Natural killer cell treated with Interleukin-12 subunit alpha and Interleukin-12 subunit beta and Interleukin-15 and Interleukin-18, amount 100 ng/mL, for 72 hours (primary cell): Measurements from ENCODE around the gene DBNDD2. TPM values are rescaled to one million over a fixed set of nuclear protein-coding genes. Genes with fewer than 3 reads are reported as not detected.

Experiments
- ATAC-seq, 2 donors: fragments of 150-1000 bp; cut with Tn5 transposase in 1 of 2; sonication (Bioruptor Pico), chemical (Tn5 transposase) in 1 of 2; 2 replicates each; pipeline ENCODE4 v1.10.0; 2021
- DNase-seq: peaks from one replicate; pipeline ENCODE4 v3.0.0; 2022; ENCODE audit warnings: low spot score
- H3K27ac Mint-ChIP-seq, 2 donors: 1 replicate in 1 of 2; 2 replicates in 1 of 2; pipeline ENCODE4 v1.8.0; 2022; ENCODE audit warnings: mixed read lengths in 2 of 2, mild to moderate bottlenecking in 1 of 2, moderate library complexity in 1 of 2
- H3K27me3 Mint-ChIP-seq, 2 donors: 1 replicate in 1 of 2; 2 replicates in 1 of 2; pipeline ENCODE4 v1.8.0; 2022; ENCODE audit warnings: mixed read lengths in 2 of 2
- H3K36me3 Mint-ChIP-seq: one replicate; pipeline ENCODE4 v1.8.0; 2022; ENCODE audit warnings: mixed read lengths
- H3K4me1 Mint-ChIP-seq, 2 donors: 1 replicate in 1 of 2; 2 replicates in 1 of 2; pipeline ENCODE4 v1.8.0; 2022; ENCODE audit warnings: low read depth in 2 of 2, mixed read lengths in 2 of 2, mild to moderate bottlenecking in 1 of 2
- H3K4me3 Mint-ChIP-seq: one replicate; pipeline ENCODE4 v1.8.0; 2022; ENCODE audit warnings: mixed read lengths
- H3K9me3 Mint-ChIP-seq: 2 replicates; pipeline ENCODE4 v1.8.0; 2022; ENCODE audit warnings: mixed read lengths
- total RNA-seq, 2 donors: library from RNA; stranded (reverse); gene quantifications; one replicate each; pipeline ENCODE4 v1.2.3, GENCODE V29; 2022

Gene DBNDD2
- total RNA-seq, 2 donors from 2014 or later: 6.1 to 6.4 TPM

DNA sequence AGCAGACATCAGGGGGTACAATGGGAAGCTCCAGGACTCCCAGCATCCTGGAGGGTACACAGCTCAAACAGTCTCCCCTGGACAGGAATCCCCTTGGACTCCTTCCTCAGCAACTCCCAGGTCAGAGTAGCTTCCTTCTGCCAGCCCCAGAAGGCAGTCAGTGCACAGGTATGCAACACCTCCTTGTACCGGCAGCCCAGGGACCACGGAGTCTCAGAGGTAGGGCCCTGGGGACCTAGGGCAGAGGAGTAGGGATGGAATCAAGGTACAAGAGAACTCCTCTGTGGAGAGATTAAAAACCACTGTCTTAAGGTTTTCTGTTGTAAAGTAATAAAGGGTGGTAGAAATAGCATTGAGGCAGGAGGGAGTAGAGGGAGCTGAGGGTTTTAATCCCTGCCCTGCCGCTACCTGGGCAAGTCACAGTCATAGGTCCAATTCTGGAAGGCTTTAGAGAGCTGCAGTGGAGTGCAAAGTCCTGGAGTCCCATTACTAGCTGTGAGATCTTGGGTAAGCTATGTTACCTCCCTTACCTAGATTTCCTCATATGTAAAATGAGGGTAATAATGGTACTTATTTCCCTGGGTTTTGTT lies 37.4 kb upstream of the DBNDD2 start:
- DNase-seq (no peak), ATAC-seq (no peak)
- H3K27me3 Mint-ChIP-seq: no peaks in the 10 kb centered on the region
- no peaks in the 10 kb centered on the region for H3K9me3 Mint-ChIP-seq
- H3K36me3 Mint-ChIP-seq: peaks cover 7% of the 10 kb centered on the region
- H3K27ac Mint-ChIP-seq: no peak overlapping the region
- H3K4me3 Mint-ChIP-seq: no peak overlapping the region
- H3K4me1 Mint-ChIP-seq: peaks cover 45 to 46% of the 10 kb centered on the region in 2 donors

DNA sequence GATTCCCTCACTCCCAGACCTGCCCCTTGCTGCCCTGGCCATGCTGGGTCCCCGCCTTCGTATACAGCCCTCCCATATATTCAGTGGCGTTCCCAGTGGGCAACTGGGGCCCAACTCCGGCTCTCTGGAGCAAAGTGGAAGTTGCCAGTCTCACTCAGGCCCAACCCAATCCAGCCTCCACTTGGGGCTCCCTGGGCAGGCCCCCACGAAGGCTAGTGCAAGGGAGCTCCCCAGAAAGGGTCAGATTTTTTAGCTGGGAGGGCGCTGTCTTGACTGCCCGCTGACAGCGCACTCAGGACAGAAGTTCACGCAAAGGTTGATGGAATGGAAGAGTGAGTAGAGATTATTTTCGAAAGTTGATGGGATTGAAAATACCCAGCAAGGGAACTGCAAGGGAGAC lies 35.8 kb upstream of the DBNDD2 start:
- peaks cover 3% of the 10 kb centered on the region for H3K36me3 Mint-ChIP-seq
- no peak for ATAC-seq
- H3K4me1 Mint-ChIP-seq: peaks cover 36 to 39% of the 10 kb centered on the region in 2 donors
- no peak for DNase-seq
- no peaks in the 10 kb centered on the region for H3K9me3 Mint-ChIP-seq
- no peaks in the 10 kb centered on the region for H3K27me3 Mint-ChIP-seq
- H3K4me3 Mint-ChIP-seq: peak overlapping the region; percentile 77
- peak overlapping the region in 1 of 2 donors; percentile 71 for H3K27ac Mint-ChIP-seq

DNA sequence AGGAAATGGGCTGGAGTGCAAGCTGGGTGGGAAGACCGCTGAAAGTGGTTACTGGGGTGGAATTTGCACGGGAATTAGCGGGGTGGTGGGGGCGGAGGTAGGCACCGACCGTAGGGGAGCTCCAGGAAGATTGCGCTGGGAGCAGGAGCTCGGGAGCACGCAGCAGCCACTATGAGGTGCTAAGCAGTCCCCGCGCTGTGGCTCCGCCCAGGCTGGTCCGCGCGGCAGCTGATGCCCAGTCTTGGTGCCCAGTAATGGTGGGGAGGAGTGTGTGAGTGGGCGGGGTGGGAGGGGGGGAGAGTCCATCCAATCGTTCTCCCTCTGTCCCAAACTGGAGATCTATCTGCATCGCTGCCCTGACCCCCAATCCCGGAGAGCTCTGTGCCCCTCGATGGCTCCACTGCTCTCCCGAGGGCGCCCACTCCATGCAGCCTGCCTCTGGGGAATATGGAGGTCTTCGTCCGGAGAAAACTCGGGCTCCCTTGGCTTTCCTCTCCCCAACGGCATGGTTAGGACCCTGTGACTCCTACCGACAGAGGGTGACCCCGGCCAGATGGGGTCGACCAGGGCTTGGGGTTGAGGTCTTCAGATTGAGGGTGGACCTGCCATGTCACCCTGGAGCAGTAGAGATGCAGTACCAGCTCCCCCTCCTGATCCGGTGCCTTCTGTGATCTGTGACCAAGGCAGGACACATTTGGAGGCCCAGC lies 35.3 kb upstream of the DBNDD2 start:
- H3K27ac Mint-ChIP-seq: peak overlapping the region; percentile 76 to 82
- ATAC-seq (no peak), DNase-seq (no peak)
- peak overlapping the region; percentile 83 for H3K4me3 Mint-ChIP-seq
- H3K36me3 Mint-ChIP-seq: no peaks in the 10 kb centered on the region
- no peaks in the 10 kb centered on the region for H3K27me3 Mint-ChIP-seq
- no peaks in the 10 kb centered on the region for H3K9me3 Mint-ChIP-seq
- peaks cover 32 to 34% of the 10 kb centered on the region in 2 donors for H3K4me1 Mint-ChIP-seq

DNA sequence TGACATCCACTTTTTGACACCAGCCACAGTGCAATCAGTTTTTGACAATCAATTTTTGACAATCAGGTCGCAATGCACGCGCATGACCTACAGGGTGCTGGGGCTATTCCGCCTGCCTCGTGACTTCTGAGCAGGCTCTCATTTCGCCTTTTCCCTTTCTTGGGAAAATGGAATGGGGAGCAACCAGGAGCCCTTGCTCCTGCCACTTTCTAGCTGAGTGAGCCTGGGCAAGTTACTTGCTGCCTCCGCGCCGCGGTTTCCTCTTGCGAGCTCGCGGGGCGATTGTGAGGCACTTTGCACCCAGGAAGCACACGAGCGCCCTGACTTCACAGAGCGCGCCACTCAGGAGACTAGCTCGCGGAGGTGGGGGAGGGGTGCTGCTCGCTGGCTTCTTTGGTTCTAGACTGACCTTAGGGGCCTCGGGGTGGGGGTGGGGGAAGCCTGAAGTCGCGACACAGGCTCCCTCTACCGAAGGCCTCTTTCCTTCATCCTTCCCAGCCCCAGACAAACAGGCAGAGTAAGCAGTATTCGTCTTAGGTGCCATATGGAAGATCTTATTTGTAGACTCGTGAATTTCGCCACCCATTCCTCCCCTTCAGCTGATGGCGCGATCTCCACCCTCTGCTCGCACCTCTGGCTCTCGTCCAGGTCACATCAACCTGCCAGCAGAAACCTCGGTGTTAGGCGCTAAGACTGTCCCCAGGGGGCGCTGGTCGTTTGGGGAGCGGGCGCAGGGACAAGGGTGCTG lies 34.6 kb upstream of the DBNDD2 start:
- peak; percentile 86 for DNase-seq
- Mint-ChIP-seq H3K9me3 (no peaks in the 10 kb centered on the region), H3K27ac (peak overlapping the region; percentile 76 to 82), H3K27me3 (no peaks in the 10 kb centered on the region), H3K4me3 (peak overlapping the region; percentile 83), H3K4me1 (peaks cover 25 to 26% of the 10 kb centered on the region in 2 donors), H3K36me3 (no peaks in the 10 kb centered on the region)
- ATAC-seq: peak; percentile 90 to 91

DNA sequence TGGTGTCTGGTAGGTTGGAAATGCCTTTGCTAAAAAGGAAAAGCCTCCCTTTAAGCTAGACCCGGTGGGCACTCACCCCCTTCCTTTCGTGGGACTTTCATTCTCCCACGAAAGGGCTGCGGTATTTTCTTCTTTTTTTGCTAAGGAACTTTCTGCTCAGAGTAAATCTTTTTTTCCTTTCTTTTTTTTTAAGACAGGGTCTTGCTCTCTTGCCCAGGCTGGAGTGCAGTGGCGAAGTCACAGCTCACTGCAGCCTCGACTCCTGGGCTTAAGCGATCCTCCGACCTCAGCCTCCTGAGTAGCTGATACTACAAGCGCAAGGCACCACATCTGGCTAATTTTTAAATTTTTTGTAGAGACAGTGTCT lies 34.0 kb upstream of the DBNDD2 start:
- no peaks in the 10 kb centered on the region for H3K9me3 Mint-ChIP-seq
- peak overlapping the region; percentile 76 to 82 for H3K27ac Mint-ChIP-seq
- H3K36me3 Mint-ChIP-seq: no peaks in the 10 kb centered on the region
- DNase-seq (no peak), ATAC-seq (no peak)
- peak overlapping the region; percentile 83 for H3K4me3 Mint-ChIP-seq
- H3K4me1 Mint-ChIP-seq: peaks cover 20 to 21% of the 10 kb centered on the region in 2 donors
- H3K27me3 Mint-ChIP-seq: no peaks in the 10 kb centered on the region

DNA sequence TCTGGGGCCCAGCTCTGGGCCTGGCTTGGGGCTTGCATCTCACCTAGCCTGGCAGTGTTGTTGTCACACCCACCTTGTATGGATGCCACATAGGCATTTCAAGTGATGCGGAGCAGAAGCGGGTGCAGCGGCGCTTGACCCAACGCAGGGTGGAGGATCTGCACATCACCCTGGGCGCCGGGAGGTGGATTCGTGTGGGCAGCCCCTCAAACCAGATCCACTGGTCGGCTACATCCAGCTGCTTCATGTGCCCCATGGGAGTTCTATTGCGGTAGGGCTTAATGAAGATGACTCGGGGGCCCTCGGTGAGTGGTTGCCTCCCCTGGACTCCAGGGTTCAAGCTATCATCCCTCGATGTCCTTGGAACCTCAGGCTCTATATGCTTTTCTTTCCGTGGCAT lies 33.1 kb upstream of the DBNDD2 start:
- DNase-seq: no peak
- Mint-ChIP-seq H3K27me3 (no peaks in the 10 kb centered on the region), H3K36me3 (no peaks in the 10 kb centered on the region), H3K9me3 (no peaks in the 10 kb centered on the region), H3K27ac (peak overlapping the region in 1 of 2 donors; percentile 82), H3K4me1 (peaks cover 20 to 21% of the 10 kb centered on the region in 2 donors), H3K4me3 (no peak overlapping the region)
- ATAC-seq: no peak

DNA sequence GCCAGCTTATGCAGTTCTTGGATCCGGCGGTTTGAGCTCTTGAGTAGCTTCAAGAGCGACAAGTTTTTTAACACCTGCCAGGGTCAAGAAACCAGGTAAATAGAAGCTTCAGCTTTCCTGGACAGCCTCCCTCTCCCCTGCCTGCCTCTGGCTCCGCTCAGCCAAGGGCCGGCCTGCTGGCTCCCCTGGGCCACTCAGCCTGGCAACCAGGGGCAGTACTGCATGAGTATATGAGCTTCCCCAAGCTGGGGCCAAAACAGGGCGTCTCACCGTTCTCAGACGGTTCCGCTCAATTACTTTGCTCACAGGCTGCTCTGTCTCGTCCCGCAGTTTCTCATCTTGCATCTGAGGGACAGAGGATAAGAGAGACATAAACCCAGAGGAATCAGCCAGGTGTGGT lies 30.8 kb upstream of the DBNDD2 start:
- Mint-ChIP-seq H3K27me3 (no peaks in the 10 kb centered on the region), H3K27ac (no peak overlapping the region), H3K36me3 (no peaks in the 10 kb centered on the region), H3K9me3 (no peaks in the 10 kb centered on the region), H3K4me3 (no peak overlapping the region), H3K4me1 (peaks cover 14 to 19% of the 10 kb centered on the region in 2 donors)
- DNase-seq (no peak), ATAC-seq (no peak)

DNA sequence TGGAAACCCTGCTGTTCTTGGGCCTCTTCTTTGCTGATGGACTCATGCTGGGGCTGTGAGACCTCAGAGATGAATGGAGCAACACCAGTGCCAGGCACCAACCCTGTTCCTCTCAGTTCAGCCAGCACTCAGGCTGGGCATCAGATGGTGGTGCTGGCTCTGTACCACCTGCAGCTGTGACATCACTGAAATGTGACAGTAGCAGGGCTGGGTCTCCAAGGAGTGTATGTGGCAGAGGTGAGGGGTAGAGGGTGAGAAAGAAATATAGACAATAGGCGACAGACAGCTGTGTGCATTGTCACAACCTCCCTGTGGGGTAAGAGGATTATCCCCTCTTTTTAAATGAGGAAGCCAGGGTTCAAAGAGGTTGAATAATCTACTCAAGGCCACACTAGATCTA lies 29.9 kb upstream of the DBNDD2 start, which contains the start of gene TP53TG5:
TSS of gene TP53TG5 (minus strand) at position 135 of the 400 bp plus-strand sequence. CDS start at position 46, 89 bp downstream.
- H3K27me3 Mint-ChIP-seq: no peaks in the 10 kb centered on the region
- H3K27ac Mint-ChIP-seq: no peak within 1 kb of the TSS
- H3K4me1 Mint-ChIP-seq: peaks cover 10 to 14% of the 10 kb centered on the region in 2 donors
- no peaks in the 10 kb centered on the region for H3K9me3 Mint-ChIP-seq
- no peaks in the 10 kb centered on the region for H3K36me3 Mint-ChIP-seq
- no peak within 1 kb of the TSS for H3K4me3 Mint-ChIP-seq
- no peak for ATAC-seq
- DNase-seq: no peak

DNA sequence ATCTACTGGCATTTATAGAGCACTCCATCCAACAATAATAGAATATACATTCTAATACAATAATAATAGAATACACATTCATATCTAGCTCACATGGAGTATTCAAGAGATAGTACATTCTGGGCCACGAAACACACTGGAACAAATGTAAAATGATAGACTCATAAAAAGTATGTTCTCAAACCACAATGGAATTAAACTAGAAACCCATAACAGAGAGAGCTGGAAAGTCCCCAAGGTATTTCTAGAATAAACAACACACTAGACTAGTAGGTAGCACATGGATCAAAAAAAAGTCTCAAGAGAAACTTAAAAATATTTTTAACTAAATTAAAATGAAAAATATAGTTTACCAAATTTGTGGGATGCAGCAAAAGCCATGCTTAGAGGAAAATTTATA lies 20.8 kb upstream of the DBNDD2 start:
- Mint-ChIP-seq H3K36me3 (no peaks in the 10 kb centered on the region), H3K4me3 (no peak overlapping the region), H3K9me3 (no peaks in the 10 kb centered on the region), H3K27me3 (no peaks in the 10 kb centered on the region), H3K27ac (no peak overlapping the region), H3K4me1 (peaks cover 0 to 3% of the 10 kb centered on the region in 2 donors)
- ATAC-seq (no peak), DNase-seq (no peak)

DNA sequence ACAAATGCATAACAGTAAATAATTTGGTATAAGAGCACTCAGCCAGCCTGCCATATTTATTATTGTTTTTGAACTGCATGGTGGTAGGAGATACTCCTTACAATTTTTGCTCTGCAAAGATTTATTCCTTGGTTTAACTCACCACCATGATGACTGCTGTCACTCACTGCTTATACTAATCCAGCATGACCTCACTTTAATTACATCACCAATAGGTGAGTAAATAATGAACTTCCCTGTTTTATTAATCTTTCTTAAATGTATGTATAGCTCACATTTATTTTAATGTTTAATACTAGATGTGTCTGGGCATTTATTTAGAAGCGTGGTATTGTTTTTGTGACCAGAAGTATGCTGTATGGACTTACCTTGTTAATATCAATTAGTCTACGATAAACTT lies 17.2 kb upstream of the DBNDD2 start:
- Mint-ChIP-seq H3K27me3 (no peaks in the 10 kb centered on the region), H3K4me1 (peaks cover 0 to 3% of the 10 kb centered on the region in 2 donors), H3K4me3 (no peak overlapping the region), H3K36me3 (no peaks in the 10 kb centered on the region), H3K9me3 (no peaks in the 10 kb centered on the region), H3K27ac (no peak overlapping the region)
- ATAC-seq (no peak), DNase-seq (no peak)

DNA sequence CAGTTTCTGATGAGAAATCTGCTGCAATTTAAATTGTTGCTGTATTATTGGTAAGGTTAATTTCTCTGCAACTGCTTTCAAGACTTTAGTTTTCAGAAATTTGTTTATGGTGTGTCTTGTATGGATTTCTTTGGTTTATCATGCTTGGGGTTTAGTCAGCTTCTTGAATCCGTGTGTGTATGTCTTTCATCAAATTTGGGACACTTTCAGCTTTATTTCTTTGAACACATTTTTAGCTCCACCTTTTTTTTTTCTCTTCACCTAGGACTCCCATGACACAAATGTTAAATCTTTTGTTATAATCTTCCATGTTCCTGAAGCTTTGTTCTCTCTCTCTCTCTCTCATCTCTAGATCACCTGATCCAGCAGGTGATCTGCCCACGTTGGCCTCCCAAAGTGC lies 16.5 kb upstream of the DBNDD2 start:
- Mint-ChIP-seq H3K36me3 (no peaks in the 10 kb centered on the region), H3K9me3 (no peaks in the 10 kb centered on the region), H3K27ac (no peak overlapping the region), H3K4me1 (peaks cover 0 to 3% of the 10 kb centered on the region in 2 donors), H3K4me3 (no peak overlapping the region), H3K27me3 (no peaks in the 10 kb centered on the region)
- DNase-seq (no peak), ATAC-seq (no peak)

DNA sequence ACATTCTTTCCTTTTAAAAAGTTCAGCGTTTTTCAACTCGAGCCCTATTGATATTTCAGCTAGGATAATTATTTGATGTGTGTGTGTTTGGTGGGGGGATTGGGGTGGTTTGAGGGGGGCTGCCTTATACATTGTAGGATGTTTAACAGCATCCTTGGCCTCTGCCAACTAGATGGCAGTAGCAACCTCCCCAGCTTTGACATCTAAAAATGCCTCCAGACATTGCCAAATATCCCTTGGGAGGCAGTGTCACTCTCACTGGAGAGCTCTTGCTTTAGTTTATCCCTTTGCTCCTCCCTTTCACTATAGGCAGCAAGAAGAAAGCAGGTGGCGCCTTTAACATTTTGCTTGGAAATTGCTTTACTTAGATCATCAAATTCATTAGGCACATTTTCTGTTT lies 15.4 kb upstream of the DBNDD2 start:
- ATAC-seq: no peak
- Mint-ChIP-seq H3K27me3 (no peaks in the 10 kb centered on the region), H3K36me3 (no peaks in the 10 kb centered on the region), H3K4me3 (no peak overlapping the region), H3K4me1 (peaks cover 0 to 3% of the 10 kb centered on the region in 2 donors), H3K9me3 (no peaks in the 10 kb centered on the region), H3K27ac (no peak overlapping the region)
- DNase-seq: no peak

DNA sequence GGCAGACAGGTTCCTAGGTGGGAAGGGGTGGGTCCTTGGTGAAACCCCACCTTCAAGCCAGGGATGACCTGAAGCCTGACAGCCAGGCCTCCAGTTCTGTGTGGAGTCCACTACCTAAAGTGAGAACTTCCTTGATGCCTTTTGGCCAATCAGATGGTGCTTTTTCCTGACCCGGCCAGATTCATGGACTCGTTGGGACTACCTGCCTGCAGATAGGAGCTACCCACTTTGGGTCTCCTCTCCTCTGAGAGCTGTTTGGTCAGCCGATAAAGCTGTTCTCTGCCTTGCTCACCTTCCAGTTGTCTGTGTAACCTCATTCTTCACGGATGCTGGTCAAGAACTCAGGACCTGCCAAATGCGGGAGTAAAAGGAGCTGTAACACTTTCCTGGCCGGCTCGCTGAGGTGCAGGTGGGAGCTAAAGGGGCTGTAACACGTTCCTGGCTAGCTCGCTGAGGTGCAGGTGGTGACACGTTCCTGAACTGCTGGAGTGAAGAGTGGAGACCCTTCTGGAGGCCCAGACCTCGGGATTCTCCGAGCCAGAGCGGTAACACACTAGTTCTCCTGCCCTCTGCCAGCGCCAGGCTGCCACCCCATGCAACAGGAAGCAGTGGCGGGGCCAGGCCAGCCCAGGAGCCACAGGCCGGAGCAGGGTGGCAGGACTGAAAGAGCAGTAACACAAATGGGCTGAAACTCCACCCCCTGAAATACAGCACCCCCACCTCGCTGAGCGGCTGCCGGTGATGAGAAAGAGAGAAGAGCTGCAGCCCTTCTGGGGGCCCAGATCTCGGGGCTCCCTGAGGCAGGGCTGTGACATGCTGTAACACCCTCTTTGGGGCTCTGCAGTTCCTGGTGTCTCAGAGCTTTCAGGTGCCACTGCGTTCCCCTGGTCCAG lies 13.6 kb upstream of the DBNDD2 start:
- Mint-ChIP-seq H3K27ac (no peak overlapping the region), H3K4me1 (no peaks in the 10 kb centered on the region), H3K4me3 (no peak overlapping the region), H3K36me3 (peaks cover under 1% of the 10 kb centered on the region), H3K27me3 (no peaks in the 10 kb centered on the region), H3K9me3 (no peaks in the 10 kb centered on the region)
- ATAC-seq (peak in 1 of 2 donors; percentile 6), DNase-seq (no peak)
